Right lobe of liver (tissue), 4 donors: ENCODE data around the gene BANP.

Experiments used
- CTCF ChIP-seq, 4 donors: fragments of 200-600 bp in 3 of 4; fragments of 450-650 bp in 1 of 4; IDR thresholded peaks; one replicate each; pipeline versions ENCODE4 v1.5.1 to v1.8.0; 2016 to 2022; ENCODE audit warnings: antibody characterized with exemption in 4 of 4, mild to moderate bottlenecking in 2 of 4
- POLR2A ChIP-seq: fragments of 450-650 bp; IDR thresholded peaks from one replicate; pipeline ENCODE4 v1.6.1; 2017; ENCODE audit warnings: antibody characterized with exemption, mild to moderate bottlenecking
- donor health status: DM: no; HTN: no; CAD: no.
- donor health status: DM: no; HTN: no; CAD: no.
- donor health status: DM: no; HTN: yes; CAD: no.

- TF ChIP-seq CTCF (IDR thresholded peaks at IDR 0.05) (no peak), POLR2A (no peak)
Observed at GRCh38 chr16:87918866-87919680, 32.2 kb upstream of the BANP start.
